ENCODE data around the gene BASP1. TPM values are rescaled to one million over a fixed set of nuclear protein-coding genes. Genes with fewer than 3 reads are reported as not detected.

Gene BASP1
- total and polyA plus RNA-seq, 2 donors (not counting 1 experiment from before 2014, with no cell fraction given) = 53.0 to 66.4 TPM

GRCh38 chr5:17302604-17303003, 85.2 kb downstream of the BASP1 start:
- no peaks in the 10 kb centered on the region for H3K27me3 Mint-ChIP-seq
- CTCF ChIA-PET = no interaction called here
- Histone ChIP-seq H3K27me3 (replicated peaks in 1 of 4; ENCODE audit: control extremely low read depth in 1 of 4, control insufficient read depth in 3 of 4, insufficient read depth in 4 of 4, low read length in 3 of 4) (no peaks in the 10 kb centered on the region), H3K27ac (ENCODE audit: low read length in 2 of 2) (no peak overlapping the region), H4K20me1 (ENCODE audit: control insufficient read depth, insufficient read depth, low read length, poor library complexity, severe bottlenecking) (no peaks in the 10 kb centered on the region), H3K9ac (ENCODE audit: low read length) (no peak overlapping the region), H3K79me2 (ENCODE audit: control insufficient read depth, insufficient read depth, low read length) (no peaks in the 10 kb centered on the region), H3K4me3 (ENCODE audit: control extremely low read depth in 1 of 5, extremely low read depth in 1 of 5, insufficient read depth in 1 of 5, low read depth in 2 of 5, low read length in 4 of 5) (no peak overlapping the region), H3K4me2 (replicated peaks; ENCODE audit: low read depth, low read length, poor library complexity, severe bottlenecking) (no peak overlapping the region), H3K36me3 (replicated peaks in 1 of 2; ENCODE audit: control extremely low read depth in 1 of 2, control insufficient read depth in 1 of 2, extremely low read depth in 1 of 2, insufficient read depth in 2 of 2, low read length in 1 of 2) (no peaks in the 10 kb centered on the region), H3K4me1 (ENCODE audit: control insufficient read depth in 2 of 2, insufficient read depth in 2 of 2, low read length in 2 of 2) (no peaks in the 10 kb centered on the region), H3K9me3 (ENCODE audit: control extremely low read depth in 1 of 3, control insufficient read depth in 2 of 3, insufficient read depth in 1 of 3, low read length in 2 of 3) (peaks cover 0 to 4% (median 0%) of the 10 kb centered on the region in 3 donors), H2AFZ (ENCODE audit: insufficient read depth, low read depth, low read length, poor library complexity, severe bottlenecking) (no peak overlapping the region)
- WGBS (ENCODE audit: insufficient coverage) = no CpG with 5 or more reads among the region's 4 CpGs
- TF ChIP-seq, protein P1, sequence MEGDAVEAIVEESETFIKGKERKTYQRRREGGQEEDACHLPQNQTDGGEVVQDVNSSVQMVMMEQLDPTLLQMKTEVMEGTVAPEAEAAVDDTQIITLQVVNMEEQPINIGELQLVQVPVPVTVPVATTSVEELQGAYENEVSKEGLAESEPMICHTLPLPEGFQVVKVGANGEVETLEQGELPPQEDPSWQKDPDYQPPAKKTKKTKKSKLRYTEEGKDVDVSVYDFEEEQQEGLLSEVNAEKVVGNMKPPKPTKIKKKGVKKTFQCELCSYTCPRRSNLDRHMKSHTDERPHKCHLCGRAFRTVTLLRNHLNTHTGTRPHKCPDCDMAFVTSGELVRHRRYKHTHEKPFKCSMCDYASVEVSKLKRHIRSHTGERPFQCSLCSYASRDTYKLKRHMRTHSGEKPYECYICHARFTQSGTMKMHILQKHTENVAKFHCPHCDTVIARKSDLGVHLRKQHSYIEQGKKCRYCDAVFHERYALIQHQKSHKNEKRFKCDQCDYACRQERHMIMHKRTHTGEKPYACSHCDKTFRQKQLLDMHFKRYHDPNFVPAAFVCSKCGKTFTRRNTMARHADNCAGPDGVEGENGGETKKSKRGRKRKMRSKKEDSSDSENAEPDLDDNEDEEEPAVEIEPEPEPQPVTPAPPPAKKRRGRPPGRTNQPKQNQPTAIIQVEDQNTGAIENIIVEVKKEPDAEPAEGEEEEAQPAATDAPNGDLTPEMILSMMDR (IDR thresholded peaks at IDR 0.05) = no peak
- no peak for TF ChIP-seq EZH2 (IDR thresholded peaks at IDR 0.05; ENCODE audit: borderline replicate concordance, insufficient read depth, low read depth, low read length, poor library complexity, severe bottlenecking)
- ATAC-seq (ENCODE audit: low read depth) (no peak), DNase-seq (no peak)
- H3K4me3 Mint-ChIP-seq = no peak overlapping the region
- H3K4me1 Mint-ChIP-seq = no peaks in the 10 kb centered on the region
- no peaks in the 10 kb centered on the region for H3K9me3 Mint-ChIP-seq (ENCODE audit: insufficient read depth)
- intact Hi-C loops (cut with micrococcal nuclease) = no loop called here
- no peak overlapping the region for H3K27ac Mint-ChIP-seq
- POLR2A ChIA-PET = no interaction called here

- no CpG with 5 or more reads among the region's 4 CpGs for WGBS (ENCODE audit: insufficient coverage)
- no peak for ATAC-seq (ENCODE audit: low read depth)
These were observed 86.9 kb downstream of the BASP1 start for GRCh38 chr5:17304282-17304681.

More at GRCh38 chr5:17304282-17304681, 86.9 kb downstream of the BASP1 start:
- Histone ChIP-seq H2AFZ (ENCODE audit: insufficient read depth, low read depth, low read length, poor library complexity, severe bottlenecking) (no peak overlapping the region), H4K20me1 (ENCODE audit: control insufficient read depth, insufficient read depth, low read length, poor library complexity, severe bottlenecking) (no peaks in the 10 kb centered on the region), H3K79me2 (ENCODE audit: control insufficient read depth, insufficient read depth, low read length) (no peaks in the 10 kb centered on the region), H3K9me3 (ENCODE audit: control extremely low read depth in 1 of 3, control insufficient read depth in 2 of 3, insufficient read depth in 1 of 3, low read length in 2 of 3) (peaks cover 0 to 4% (median 0%) of the 10 kb centered on the region in 3 donors), H3K36me3 (replicated peaks in 1 of 2; ENCODE audit: control extremely low read depth in 1 of 2, control insufficient read depth in 1 of 2, extremely low read depth in 1 of 2, insufficient read depth in 2 of 2, low read length in 1 of 2) (no peaks in the 10 kb centered on the region), H3K4me3 (ENCODE audit: control extremely low read depth in 1 of 5, extremely low read depth in 1 of 5, insufficient read depth in 1 of 5, low read depth in 2 of 5, low read length in 4 of 5) (no peak overlapping the region), H3K4me1 (ENCODE audit: control insufficient read depth in 2 of 2, insufficient read depth in 2 of 2, low read length in 2 of 2) (no peaks in the 10 kb centered on the region), H3K27me3 (replicated peaks in 1 of 4; ENCODE audit: control extremely low read depth in 1 of 4, control insufficient read depth in 3 of 4, insufficient read depth in 4 of 4, low read length in 3 of 4) (no peaks in the 10 kb centered on the region), H3K27ac (ENCODE audit: low read length in 2 of 2) (no peak overlapping the region), H3K9ac (ENCODE audit: low read length) (no peak overlapping the region), H3K4me2 (replicated peaks; ENCODE audit: low read depth, low read length, poor library complexity, severe bottlenecking) (no peak overlapping the region)
- ChIA-PET CTCF (no interaction called here), POLR2A (no interaction called here)
- H3K4me1 Mint-ChIP-seq = no peaks in the 10 kb centered on the region
- no peaks in the 10 kb centered on the region for H3K27me3 Mint-ChIP-seq
- H3K4me3 Mint-ChIP-seq = no peak overlapping the region
- H3K9me3 Mint-ChIP-seq (ENCODE audit: insufficient read depth) = no peaks in the 10 kb centered on the region
- TF ChIP-seq, protein P1 (IDR thresholded peaks at IDR 0.05) = no peak
- TF ChIP-seq EZH2 (IDR thresholded peaks at IDR 0.05; ENCODE audit: borderline replicate concordance, insufficient read depth, low read depth, low read length, poor library complexity, severe bottlenecking) = no peak
- intact Hi-C loops (cut with micrococcal nuclease) = no loop called here
- H3K27ac Mint-ChIP-seq = no peak overlapping the region
- DNase-seq = no peak

All from B cell (primary cell).